NCI-H446 (cell line): ENCODE data around the gene APOBEC4.
"Not testable (repeated sequence)": the region's sequence is repeated elsewhere in the genome, so short reads cannot be mapped to it uniquely, and the experiment has no call there.

Source experiments
- DNase-seq, 2 experiments: peaks; one replicate each; lab custom pipeline; 2025; lab: John Stamatoyannopoulos, UW

APOBEC4 gene, protein sequence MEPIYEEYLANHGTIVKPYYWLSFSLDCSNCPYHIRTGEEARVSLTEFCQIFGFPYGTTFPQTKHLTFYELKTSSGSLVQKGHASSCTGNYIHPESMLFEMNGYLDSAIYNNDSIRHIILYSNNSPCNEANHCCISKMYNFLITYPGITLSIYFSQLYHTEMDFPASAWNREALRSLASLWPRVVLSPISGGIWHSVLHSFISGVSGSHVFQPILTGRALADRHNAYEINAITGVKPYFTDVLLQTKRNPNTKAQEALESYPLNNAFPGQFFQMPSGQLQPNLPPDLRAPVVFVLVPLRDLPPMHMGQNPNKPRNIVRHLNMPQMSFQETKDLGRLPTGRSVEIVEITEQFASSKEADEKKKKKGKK

DNA sequence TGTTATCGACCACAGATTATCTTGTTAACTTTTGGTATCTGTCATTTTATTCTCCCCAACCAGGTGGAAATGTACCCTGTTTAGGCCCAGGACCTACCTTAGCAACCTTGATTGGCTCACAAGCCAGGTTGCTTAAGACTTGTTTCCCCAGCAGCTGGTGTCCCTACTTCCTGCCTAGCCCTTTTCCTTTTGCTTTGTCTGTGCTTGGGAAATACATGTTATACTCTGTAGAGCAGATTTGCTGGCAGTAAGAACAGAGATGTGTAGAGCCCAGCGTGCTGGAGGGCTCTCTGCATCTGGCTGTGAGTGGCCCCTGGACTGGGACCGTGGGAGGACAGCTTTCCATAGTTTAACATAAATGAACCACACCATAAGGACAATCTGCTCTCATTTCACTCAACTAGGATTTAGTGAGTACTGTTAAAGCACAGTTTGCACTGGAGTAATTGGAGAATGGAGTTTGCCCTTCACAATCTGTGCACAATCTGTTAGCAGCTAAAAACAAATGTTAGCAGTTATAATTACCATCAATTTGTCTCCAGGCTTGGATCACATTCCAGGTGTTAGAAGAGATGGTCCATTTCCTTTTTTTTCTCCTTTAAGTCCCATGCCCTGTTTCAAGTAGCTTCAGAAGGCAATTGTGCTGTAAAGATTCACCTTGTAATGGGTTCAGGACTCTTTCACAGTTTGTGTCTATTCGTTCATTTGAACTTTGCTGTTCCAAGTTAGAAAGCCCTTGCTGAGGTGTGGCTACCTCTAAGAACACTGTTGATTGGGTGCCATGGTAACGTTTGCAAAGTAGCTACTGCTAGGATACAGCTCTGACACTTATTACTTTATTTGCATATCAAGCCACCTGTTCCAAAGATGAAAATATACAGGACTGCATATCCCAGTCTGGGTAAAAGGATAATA is at the start of gene APOBEC4:
Gene APOBEC4 (minus strand): TSS at position 770 of the 915 bp plus-strand sequence. CDS start 4,535 bp downstream, outside the sequence.
- DNase-seq = peak; percentile 47 to 84

DNA sequence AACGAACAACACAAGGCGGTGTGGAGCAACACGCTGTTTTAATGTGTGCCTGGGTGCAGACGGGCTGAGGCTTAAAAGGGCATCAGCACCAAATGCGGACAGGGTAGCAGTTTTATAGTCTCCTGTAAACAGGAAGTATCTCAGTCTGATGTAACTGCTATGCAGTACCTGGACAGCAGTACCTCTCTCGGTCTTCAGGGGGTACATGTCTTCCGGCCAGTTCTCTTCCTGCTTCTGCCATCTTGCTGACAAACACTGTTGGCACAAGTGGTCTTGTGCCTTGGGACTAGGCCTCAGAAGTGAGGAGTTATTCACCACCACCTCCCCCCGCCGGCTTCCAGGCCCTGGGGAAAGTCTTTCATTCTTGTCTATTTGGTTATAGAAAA is 49.7 kb upstream of the APOBEC4 start:
- DNase-seq = no peak

GRCh38 chr1:183702087-183702812 is 49.1 kb upstream of the APOBEC4 start:
- DNase-seq = no peak

GRCh38 chr1:183699616-183700160 is 46.6 kb upstream of the APOBEC4 start:
- no peak for DNase-seq

GRCh38 chr1:183697814-183698590 is 44.9 kb upstream of the APOBEC4 start:
- no peak for DNase-seq

- no peak for DNase-seq
Observed at GRCh38 chr1:183696981-183697380, 43.9 kb upstream of the APOBEC4 start.

GRCh38 chr1:183694755-183695154 is 41.6 kb upstream of the APOBEC4 start:
- no peak for DNase-seq

DNA sequence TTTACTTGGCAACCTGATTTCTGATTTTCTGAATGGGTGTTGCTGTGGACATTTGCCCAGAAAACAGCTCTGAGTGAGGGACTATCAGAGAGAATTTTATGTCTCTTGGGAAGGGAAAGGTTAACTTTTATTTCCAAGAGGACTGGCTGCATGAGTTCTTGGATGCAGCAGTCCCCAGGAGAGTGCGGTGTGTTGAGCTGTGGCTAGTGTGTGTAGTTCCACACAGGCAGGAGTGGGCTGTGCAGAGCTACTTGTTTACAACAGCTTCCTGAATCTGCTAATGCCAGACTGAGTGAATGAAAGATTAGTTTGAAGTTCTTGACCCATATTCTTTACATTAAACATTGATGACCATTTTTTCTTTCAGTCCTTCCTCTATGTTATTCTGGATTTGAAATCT is 41.0 kb upstream of the APOBEC4 start:
- peak in 1 of 2 experiments; percentile 65 for DNase-seq

DNA sequence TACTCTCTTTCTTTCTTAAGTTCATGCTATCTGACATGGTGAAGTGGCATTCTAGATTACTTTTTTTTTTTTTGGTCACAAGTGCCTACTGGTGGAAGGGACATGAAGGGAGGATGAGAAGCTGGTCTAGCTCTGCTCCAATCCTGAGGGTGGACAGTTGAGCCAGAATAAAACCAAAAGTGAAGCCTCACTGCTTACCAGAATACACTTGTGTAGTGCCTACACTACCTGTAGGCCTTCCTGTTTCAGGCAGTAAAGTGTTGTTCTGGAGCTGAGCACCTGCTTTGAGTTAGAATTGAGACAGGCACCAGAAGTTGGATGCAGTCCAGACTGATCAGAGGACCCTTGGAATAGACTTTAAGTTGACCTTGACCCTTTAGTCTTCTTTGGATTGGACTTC is 40.4 kb upstream of the APOBEC4 start:
- no peak for DNase-seq

- DNase-seq = no peak
Observed at GRCh38 chr1:183689762-183690204, 36.7 kb upstream of the APOBEC4 start.

- DNase-seq = no peak
Observed at GRCh38 chr1:183688341-183689060, 35.4 kb upstream of the APOBEC4 start.

- no peak for DNase-seq
Observed at GRCh38 chr1:183687546-183688304, 34.6 kb upstream of the APOBEC4 start.

GRCh38 chr1:183686229-183686628 is 33.1 kb upstream of the APOBEC4 start:
- no peak for DNase-seq

GRCh38 chr1:183685112-183685713 is 32.1 kb upstream of the APOBEC4 start:
- peak; percentile 16 to 65 for DNase-seq

DNA sequence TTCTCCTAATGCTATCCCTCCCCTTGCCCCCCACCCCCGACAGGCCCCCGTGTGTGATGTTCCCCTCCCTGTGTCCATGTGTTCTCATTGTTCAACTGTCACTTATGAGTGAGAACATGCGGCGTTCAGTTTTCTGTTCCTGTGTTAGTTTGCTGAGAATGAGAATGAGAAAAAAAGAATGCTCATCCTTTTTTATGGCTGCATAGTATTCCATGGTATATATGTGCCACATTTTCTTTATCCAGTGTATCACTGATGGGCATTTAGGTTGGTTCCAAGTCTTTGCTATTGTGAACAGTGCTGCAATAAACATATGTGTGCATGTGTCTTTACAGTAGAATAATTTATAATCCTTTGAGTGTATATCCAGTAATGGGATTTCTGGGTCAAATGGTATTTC is 26.2 kb upstream of the APOBEC4 start:
- not testable (repeated sequence) for DNase-seq

DNA sequence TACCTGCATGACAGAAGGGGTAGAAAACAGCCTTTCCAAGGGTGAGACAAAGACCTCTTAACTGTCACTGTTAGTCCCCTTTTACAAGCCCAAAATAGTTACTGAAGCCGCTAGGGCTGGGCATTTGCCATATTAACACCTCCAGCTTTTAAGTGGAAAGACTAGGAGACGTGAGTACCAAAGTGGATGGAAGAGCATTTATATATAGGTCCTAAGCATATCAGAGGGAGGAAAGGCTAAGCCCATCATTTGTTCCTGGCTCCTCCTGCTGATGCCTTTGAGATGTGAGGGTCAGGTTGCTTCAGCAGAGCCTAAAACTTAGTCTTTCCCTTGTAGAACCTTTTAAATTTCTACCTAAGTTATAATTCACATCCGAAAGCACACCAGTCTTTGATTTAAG is 25.7 kb upstream of the APOBEC4 start:
- no peak for DNase-seq

DNA sequence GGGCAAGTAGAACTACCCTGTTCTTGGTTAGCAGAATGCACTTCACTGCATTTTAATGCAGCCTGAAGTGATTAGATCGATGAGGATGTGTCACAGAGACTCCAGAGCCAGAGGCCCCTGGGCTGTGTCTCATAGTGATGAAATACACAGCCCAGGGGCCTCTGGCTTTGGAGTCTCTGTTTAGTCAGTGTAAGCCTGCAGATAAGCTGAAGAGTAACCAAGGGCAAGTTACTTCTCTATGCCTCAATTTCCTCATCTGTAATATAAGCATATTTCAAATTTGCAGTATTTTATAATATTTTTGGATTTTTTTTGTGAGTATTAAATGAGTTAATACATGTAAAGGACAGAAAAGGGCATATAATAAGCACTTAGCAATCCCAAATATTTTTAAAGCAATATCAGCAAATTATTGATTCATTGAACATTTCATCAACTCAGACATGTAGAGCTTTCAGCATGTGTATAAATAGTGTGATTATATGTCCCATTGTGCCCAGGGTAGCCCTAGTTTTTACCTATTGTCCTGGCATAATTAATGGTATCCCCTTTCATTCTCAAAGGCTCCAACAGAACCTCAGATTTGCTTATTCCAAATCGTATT is 23.6 kb upstream of the APOBEC4 start:
- DNase-seq = peak in 1 of 2 experiments; percentile 38

DNA sequence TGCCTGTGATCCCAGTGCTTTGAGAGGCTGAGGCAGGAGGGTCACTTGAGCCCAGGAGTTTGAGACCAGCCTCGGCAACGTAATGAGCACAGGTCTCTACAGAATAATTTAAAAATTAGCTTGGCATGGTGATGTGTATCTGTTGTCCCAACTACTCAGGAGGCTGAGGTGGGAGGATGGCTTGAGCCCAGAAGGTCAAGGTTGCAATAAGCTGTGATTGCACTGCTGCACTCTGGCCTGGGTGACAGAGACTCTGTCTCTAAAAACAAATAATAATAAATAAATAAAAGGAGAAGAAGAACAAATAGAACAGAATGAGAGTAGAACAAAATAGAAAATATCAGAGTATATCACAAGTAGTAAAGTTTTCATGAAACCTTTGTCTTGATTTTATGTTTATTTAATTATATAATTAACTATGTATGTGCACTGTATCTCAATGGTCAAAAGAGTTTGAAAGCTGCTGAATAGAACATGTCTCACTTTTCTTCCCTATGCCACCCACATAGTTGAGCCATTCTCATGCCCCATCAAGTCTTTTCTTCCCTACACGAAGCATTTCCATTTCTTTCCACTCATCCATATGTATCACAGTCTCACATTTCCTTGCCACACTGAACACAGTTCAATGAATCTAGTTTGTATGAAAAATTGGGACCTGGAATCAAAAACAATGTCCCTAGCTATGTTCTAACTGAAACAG is 22.9 kb upstream of the APOBEC4 start:
- no peak for DNase-seq
